Germinal center (tissue), 1 donor: ENCODE data around the gene PRDM16.

Source experiments
- DNase-seq: peaks from one replicate; pipeline ENCODE4 v3.0.0; 2012; ENCODE audit warnings: mixed read lengths, low spot score

Gene PRDM16

DNA sequence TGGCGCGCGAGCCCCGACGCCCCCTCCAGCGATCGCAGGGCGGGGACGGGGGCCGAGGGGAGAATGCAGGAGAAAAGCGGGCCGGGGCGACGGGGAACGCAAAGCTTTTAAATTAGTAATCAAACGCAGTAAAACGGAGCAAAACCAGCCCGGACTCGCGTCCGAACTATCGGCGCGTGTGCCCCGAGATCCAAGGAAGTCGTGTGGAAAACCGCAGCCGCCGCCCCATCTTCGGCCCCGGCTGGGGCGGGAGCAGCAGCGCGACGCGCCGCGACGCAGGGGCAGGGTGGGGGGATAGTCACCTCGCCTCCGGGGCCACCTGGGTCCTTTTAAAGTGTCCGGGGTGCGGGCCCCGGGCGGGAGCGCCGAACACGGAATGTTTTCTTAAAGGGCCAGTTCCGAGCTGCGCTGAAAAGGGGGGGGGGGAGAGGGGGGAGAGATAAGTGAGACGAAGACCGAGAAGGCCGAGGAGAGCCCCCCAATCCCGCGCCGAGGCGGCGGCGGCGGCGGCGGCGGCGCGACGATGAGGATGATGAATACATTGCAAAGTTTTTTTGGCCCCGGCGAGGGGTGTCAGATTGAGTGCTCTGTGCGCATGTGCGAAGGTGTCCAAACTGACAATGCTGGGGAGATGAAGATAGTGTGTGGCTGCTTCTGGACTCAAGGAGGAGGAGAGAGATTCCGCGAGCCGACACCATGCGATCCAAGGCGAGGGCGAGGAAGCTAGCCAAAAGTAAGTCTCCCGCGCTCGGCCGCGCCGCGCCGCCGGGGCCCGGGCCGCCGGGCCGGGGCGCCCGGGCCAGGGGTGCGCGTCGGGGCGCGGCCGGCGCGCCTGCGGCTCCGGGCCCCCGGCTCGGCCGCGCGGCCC is at the start of gene PRDM16:
PRDM16 (plus strand) TSS at position 640 of the 868 bp plus-strand sequence; CDS start at position 697, 57 bp downstream.
- no peak for DNase-seq

- no peak for DNase-seq
These were observed 49.4 kb upstream of the PRDM16 start for GRCh38 chr1:3019516-3020051.

DNA sequence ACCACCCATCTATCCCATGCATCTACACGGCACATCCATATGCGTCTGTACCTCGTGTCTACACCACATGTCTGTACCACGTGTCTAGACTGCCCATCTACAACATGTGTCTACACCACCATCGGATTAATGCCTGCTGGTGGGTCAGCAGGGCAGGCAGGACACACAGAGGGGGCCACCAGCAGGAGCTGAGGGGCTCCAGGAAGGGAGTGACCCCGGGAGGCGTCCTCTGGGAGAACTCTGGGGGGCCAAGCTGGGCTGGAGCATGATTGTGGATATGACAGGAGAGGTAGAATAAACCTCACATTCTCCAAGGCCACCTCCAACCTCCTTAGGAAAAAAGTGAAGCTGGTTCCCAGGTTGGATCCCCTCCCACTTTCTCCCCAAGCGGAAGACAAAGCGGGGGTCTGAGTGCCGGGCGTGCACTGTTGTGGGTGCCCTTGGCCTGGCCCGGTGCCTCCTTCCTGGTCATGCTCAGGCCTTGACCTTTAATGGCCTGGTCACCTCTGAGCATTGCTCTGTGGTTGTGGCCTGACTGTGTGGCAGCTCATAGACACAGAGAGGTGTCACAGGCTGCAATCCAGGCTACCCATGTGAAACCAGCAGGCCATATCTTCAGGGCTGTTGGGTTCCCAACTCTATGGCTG is 48.6 kb upstream of the PRDM16 start:
- no peak for DNase-seq

GRCh38 chr1:3021233-3021671 is 47.8 kb upstream of the PRDM16 start, which contains the start of gene ACTRT2:
ACTRT2 (plus strand) TSS chr1:3021467; CDS start chr1:3021687, 220 bp downstream.
- no peak for DNase-seq

DNA sequence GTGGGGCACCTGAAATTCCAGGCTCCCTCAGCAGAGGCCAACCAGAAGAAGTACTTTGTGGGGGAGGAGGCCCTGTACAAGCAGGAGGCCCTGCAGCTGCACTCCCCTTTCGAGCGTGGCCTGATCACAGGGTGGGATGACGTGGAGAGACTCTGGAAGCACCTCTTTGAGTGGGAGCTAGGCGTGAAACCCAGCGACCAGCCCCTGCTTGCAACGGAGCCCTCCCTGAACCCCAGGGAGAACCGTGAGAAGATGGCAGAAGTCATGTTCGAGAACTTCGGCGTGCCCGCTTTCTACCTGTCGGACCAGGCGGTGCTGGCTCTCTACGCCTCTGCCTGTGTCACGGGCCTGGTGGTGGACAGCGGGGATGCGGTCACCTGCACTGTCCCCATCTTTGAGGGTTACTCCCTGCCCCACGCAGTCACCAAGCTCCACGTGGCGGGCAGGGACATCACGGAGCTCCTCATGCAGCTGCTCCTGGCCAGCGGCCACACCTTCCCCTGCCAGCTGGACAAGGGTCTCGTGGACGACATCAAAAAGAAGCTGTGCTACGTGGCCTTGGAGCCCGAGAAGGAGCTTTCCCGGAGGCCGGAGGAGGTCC is 47.1 kb upstream of the PRDM16 start:
- no peak for DNase-seq

- no peak for DNase-seq
These were observed 46.5 kb upstream of the PRDM16 start for GRCh38 chr1:3022511-3022973.

- DNase-seq, result no peak
These were observed 46.0 kb upstream of the PRDM16 start for GRCh38 chr1:3022976-3023375.

- no peak for DNase-seq
These were observed 45.0 kb upstream of the PRDM16 start for GRCh38 chr1:3024019-3024418.

GRCh38 chr1:3024588-3024987 is 44.4 kb upstream of the PRDM16 start:
- DNase-seq, result no peak

GRCh38 chr1:3026124-3026523 is 42.9 kb upstream of the PRDM16 start:
- no peak for DNase-seq

DNA sequence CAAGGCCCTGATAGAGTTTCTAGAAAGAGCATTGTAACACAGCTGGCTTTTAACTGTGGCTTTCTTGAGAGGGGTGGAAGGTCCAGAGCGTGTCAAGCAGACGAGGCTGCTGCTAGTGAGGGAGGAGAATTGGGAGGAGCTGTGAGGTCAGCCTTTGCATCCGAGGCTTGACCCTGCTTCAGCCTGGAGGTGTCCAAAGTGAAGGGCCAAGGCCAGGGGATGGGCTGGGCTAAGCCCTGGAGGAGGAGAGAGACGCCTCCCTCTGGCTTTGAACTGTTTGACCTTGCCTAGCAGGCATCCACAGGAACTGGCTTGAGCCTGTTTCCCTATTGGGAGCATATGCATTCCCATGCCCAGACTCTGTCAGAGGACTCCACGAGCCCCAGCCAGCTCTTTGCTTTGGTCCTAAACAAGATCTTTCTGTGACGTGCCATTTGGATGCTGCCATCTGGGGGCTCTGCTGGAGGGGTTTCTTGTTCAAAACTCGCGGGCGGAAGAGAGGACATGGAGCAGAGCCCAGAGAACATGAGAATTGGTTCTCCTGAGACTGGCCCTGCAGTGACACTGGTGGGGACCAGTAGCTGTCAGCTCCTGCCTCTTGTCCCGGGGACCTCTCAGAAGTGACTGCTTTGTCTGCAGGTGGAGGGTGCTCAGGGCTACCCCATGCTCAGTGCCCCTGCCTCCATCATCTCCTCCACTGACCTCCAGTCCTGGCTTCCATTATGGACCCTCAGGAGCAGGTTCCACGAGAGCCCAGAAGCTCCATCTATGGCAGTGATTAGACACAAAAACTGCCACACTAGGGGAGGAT is 42.2 kb upstream of the PRDM16 start:
- DNase-seq, result no peak

GRCh38 chr1:3027611-3028371 is 41.2 kb upstream of the PRDM16 start:
- DNase-seq, result no peak

DNA sequence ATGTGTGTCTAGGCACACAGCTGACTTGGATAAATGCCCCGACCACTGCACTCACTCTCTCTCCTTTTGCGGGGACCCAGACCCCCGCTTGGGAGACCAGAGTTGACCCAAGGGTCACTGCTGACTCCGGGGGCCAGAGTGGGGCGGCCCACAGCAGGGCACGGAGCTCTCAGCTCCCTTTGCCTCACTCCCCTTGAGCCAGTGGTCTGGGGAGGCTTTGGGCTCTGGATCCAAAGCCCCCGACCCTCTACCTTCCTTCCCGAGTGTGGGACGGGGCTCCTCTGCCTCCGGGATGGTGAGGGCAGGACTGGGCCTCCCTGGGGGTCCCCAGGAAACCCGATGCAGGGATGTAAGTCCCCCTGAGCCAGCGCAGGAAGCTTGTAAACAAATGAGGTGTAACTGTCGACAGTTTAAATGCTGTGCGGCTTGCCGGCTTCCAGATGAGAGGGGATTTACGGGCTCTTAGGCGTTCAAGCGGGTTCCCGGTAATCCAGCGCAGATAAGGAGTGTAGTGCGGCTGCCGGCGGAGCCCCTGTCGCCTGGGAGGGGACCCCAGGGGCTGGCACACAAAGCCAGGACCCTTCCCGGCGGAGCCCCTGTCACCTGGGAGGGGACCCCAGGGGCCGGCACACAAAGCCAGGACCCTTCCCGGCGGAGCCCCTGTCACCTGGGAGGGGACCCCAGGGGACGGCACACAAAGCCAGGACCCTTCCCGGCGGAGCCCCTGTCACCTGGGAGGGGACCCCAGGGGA is 40.3 kb upstream of the PRDM16 start:
- DNase-seq, result no peak

DNA sequence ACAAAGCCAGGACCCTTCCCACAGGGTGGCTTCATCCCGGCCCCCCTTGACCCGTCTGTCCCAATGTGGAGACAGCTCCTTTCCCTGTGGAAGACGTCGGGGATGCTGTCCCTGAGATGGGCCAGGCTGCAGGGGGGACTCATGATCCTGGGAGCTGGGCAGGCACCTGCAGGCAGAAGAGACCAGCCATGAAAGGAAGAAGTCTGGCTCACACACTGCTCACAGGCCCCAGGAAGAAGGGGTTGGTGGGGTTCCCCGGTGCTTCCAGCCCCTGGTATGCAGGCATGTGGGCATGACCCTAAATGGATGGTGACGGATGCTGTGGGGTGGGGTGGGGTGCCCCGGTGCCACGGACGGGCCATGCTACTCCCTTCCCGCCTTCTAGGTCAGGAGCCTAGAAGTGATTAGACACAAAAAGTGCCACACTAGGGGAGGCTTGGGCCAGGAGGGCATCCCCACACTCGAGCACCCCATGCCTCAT is 39.5 kb upstream of the PRDM16 start:
- no peak for DNase-seq

- no peak for DNase-seq
These were observed 38.9 kb upstream of the PRDM16 start for GRCh38 chr1:3029991-3030662.

DNA sequence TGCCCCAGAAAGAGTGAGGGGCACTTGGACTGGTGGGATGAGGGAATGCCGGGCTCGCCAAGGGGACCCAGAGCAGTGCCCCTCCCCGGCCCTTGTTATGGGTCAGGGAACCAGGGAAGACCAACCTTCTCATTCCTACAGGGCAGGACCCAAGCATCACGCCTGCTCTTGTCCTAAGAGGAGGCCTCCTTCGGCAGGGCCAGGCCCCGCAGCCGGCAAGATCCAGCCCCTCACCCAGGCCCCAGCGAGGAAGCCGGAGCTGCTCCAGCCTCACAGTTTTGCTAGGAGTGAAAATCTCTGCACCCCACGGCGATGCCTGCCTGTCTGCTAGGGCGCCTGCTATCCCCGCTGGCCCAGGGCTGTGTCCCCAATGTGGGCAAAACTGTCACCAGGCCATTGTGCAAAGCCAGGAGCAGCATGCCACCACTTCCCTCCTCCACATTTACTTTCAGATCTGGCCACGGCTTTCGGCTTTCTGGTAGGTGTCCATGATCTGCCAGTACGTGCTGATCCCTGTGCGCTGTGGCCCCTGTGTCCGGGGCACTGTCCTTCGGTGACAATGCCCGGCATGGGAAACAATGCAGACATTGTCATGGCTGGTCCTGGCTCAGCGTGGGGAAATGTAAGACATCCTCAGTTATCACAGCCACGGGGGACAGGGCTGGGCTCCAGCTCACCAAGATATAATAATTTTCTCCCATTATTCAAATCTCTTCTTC is 38.2 kb upstream of the PRDM16 start:
- no peak for DNase-seq

GRCh38 chr1:3031401-3032221 is 37.4 kb upstream of the PRDM16 start:
- no peak for DNase-seq
